Esophagus squamous epithelium (tissue), 5 donors: Measurements from ENCODE around the gene CASP3. TPM values are rescaled to one million over a fixed set of nuclear protein-coding genes. Genes with fewer than 3 reads are reported as not detected.

Source experiments
- DNase-seq: peaks from one replicate; lab custom pipeline; 2025; lab: John Stamatoyannopoulos, UW
- H3K27ac ChIP-seq, 4 donors: fragments of 200-600 bp; sonication (generic); one replicate each; pipeline ENCODE4 v1.5.1; 2016 to 2019; ENCODE audit warnings: mild to moderate bottlenecking in 1 of 4
- H3K27me3 ChIP-seq, 4 donors: fragments of 200-600 bp; sonication (generic); 1 replicate in 3 of 4; 2 replicates in 1 of 4; pipeline versions ENCODE4 v1.5.1 to v1.6.0; 2017 to 2021; ENCODE audit warnings: antibody characterized with exemption in 1 of 4
- H3K36me3 ChIP-seq, 3 donors: fragments of 200-600 bp; sonication (generic); one replicate each; pipeline ENCODE4 v1.5.1; 2016 to 2019
- H3K4me1 ChIP-seq, 3 donors: fragments of 200-600 bp; sonication (generic); one replicate each; pipeline ENCODE4 v1.5.1; 2017 to 2019
- H3K4me3 ChIP-seq, 4 donors: fragments of 200-600 bp; sonication (generic); 1 replicate in 3 of 4; 2 replicates in 1 of 4; pipeline ENCODE4 v1.5.1; 2016 to 2019; ENCODE audit warnings: mild to moderate bottlenecking in 2 of 4, moderate library complexity in 1 of 4
- H3K9me3 ChIP-seq, 3 donors: fragments of 200-600 bp; sonication (generic); one replicate each; pipeline ENCODE4 v1.5.1; 2016 to 2019
- POLR2A ChIP-seq, 4 donors: fragments of 450-650 bp; IDR thresholded peaks; one replicate each; pipeline ENCODE4 v1.6.1; 2017; ENCODE audit warnings: antibody characterized with exemption in 4 of 4, mild to moderate bottlenecking in 4 of 4, moderate library complexity in 3 of 4
- WGBS, 2 donors: methylation state at CpG; one replicate each; pipeline ENCODE4 v1.1.5; 2018; 5-methylcytosine and 5-hydroxymethylcytosine counted together
- intact Hi-C: fragments of 100-400 bp; cut with DNase I; formaldehyde crosslinking; loops from one replicate; pipeline ENCODE4 v1.15.0; 2022
- total RNA-seq, 4 donors: library from RNA; depleted of rRNA; stranded (reverse); fragments of >200 nt; gene quantifications; one replicate each; pipeline ENCODE4 v1.1.0, GENCODE V29; 2016
- TF ChIP-seq, protein P1 (sequence below), 6 experiments: fragments of 450-650 bp in 4 of 6; fragments of 200-600 bp in 2 of 6; sonication (generic) in 2 of 6; IDR thresholded peaks; one replicate each; pipeline ENCODE4 v1.5.1; 2016 to 2019; ENCODE audit warnings: antibody characterized with exemption in 6 of 6, mild to moderate bottlenecking in 4 of 6, moderate library complexity in 4 of 6
- donor health status: DM: yes; HTN: yes; CAD: no.

The CASP3 gene
- total RNA-seq, 4 donors from 2014 or later: 22.9 to 48.0 (median 28.5) TPM

DNA sequence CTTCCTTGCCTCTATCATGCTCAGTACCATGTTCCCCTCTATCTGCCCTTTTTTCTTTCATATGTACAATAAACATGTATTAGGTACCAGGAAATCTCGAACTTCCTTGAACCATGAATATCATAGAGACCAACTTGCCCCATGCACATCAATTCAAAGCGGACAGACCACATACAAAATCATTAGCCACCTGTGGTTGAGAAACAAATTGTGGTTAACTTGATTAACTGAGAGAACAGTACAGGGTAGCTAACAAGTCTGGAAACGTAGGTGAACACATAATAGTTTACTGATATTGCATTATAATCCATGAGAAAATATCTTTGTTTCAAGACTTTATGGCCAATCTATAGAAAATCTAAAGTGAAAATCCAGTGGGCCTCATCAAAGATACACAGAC, 8.2 kb downstream of the CASP3 start:
- WGBS, 2 donors: 72 to 79% methylated on average over 3 of the region's 3 CpGs
- peaks cover 0 to 13% (median 6%) of the 10 kb centered on the region in 3 donors for H3K4me1 ChIP-seq
- intact Hi-C loops: loop anchor here (10.0 kb wide), 3 partner anchors 104 to 376 kb away; no protein-coding TSS in a partner anchor

DNA sequence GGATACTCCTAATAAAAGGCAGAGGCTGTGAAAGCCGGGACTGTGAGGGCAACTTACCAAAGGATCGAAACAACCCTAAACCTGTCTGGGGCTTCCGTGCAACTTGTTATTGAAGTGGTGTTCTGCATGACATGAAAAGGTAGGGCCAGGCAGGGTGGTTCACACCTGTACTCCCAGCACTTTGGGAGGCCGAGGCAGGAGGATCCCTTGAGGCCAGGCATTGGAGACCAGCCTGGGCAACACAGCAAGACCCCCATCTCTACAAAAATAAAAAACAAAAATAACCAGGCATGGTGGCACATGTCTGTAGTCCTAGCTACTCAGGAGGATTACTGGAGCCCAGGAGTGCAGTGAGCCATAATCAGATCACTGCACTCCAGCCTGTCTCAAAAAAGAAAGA, 12.3 kb downstream of the CASP3 start:
- Histone ChIP-seq H3K36me3 (peaks cover 7 to 74% (median 13%) of the 10 kb centered on the region in 3 donors), H3K27ac (no peak overlapping the region), H3K4me1 (no peaks in the 10 kb centered on the region), H3K27me3 (no peaks in the 10 kb centered on the region), H3K4me3 (no peak overlapping the region), H3K9me3 (no peaks in the 10 kb centered on the region)
- intact Hi-C loops: no loop called here
- TF ChIP-seq POLR2A (IDR thresholded peaks at IDR 0.05): no peak
- TF ChIP-seq, protein P1, sequence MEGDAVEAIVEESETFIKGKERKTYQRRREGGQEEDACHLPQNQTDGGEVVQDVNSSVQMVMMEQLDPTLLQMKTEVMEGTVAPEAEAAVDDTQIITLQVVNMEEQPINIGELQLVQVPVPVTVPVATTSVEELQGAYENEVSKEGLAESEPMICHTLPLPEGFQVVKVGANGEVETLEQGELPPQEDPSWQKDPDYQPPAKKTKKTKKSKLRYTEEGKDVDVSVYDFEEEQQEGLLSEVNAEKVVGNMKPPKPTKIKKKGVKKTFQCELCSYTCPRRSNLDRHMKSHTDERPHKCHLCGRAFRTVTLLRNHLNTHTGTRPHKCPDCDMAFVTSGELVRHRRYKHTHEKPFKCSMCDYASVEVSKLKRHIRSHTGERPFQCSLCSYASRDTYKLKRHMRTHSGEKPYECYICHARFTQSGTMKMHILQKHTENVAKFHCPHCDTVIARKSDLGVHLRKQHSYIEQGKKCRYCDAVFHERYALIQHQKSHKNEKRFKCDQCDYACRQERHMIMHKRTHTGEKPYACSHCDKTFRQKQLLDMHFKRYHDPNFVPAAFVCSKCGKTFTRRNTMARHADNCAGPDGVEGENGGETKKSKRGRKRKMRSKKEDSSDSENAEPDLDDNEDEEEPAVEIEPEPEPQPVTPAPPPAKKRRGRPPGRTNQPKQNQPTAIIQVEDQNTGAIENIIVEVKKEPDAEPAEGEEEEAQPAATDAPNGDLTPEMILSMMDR (IDR thresholded peaks at IDR 0.05): no peak
- WGBS, 2 donors: 72 to 76% methylated on average over 3 to 4 of the region's 4 CpGs
- DNase-seq: no peak

More for the DNA sequence above, 8.2 kb downstream of the CASP3 start:
- Histone ChIP-seq H3K27ac (no peak overlapping the region), H3K27me3 (no peaks in the 10 kb centered on the region), H3K4me3 (no peak overlapping the region), H3K36me3 (peaks cover 4 to 59% (median 13%) of the 10 kb centered on the region in 3 donors), H3K9me3 (no peaks in the 10 kb centered on the region)
- TF ChIP-seq POLR2A (IDR thresholded peaks at IDR 0.05): no peak
- TF ChIP-seq, protein P1 (IDR thresholded peaks at IDR 0.05): no peak
- no peak for DNase-seq

DNA sequence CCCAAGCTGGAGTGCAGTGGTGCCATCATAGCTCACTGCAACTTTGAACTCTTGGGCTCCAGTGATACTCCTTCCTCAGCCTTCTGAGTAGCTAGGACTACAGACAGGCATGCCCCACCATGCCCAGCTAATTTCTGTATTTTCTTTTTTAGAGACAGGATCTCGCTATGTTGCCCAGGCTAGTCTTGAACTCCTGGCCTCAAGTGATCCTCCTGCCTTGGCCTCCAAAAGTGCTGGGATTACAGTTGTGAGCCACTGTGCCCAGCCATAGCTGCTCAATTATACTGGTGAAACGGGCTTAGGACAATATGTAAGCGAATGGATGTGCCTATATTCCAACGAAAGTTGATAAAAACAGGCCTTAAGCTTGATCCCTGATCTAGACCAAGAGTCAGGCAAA, 13.1 kb downstream of the CASP3 start:
- no peak for DNase-seq
- peaks cover 7 to 82% (median 13%) of the 10 kb centered on the region in 3 donors for H3K36me3 ChIP-seq

DNA sequence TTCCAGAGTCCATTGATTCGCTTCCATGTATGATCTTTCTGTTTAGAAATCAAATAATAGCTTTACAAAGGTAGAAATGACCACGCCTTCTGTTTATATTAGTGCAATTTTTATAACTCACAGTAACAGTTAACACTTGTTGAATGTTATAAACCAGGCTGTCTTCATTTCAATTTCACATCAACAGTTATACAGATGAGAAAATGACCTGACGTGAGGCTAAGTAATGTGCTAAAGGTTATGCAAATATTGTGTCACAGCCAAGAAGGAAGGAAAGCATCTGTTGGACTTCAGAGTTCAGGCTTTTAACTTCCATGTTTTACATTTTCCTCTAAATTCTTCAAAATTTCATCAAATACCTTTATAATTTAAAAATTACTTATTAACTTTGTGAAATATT, 13.9 kb downstream of the CASP3 start:
- WGBS, 2 donors: 68 to 79% methylated on average over 3 of the region's 3 CpGs
- TF ChIP-seq POLR2A (IDR thresholded peaks at IDR 0.05): no peak
- TF ChIP-seq, protein P1 (IDR thresholded peaks at IDR 0.05): no peak

More for the DNA sequence above, 13.1 kb downstream of the CASP3 start:
- H3K27me3 ChIP-seq: no peaks in the 10 kb centered on the region
- H3K27ac ChIP-seq: no peak overlapping the region
- intact Hi-C loops: no loop called here
- H3K9me3 ChIP-seq: no peaks in the 10 kb centered on the region
- TF ChIP-seq POLR2A (IDR thresholded peaks at IDR 0.05): no peak
- TF ChIP-seq, protein P1 (IDR thresholded peaks at IDR 0.05): no peak
- 96 to 100% methylated on average over 4 of the region's 4 CpGs for WGBS, 2 donors
- H3K4me3 ChIP-seq: no peak overlapping the region
- no peaks in the 10 kb centered on the region for H3K4me1 ChIP-seq

DNA sequence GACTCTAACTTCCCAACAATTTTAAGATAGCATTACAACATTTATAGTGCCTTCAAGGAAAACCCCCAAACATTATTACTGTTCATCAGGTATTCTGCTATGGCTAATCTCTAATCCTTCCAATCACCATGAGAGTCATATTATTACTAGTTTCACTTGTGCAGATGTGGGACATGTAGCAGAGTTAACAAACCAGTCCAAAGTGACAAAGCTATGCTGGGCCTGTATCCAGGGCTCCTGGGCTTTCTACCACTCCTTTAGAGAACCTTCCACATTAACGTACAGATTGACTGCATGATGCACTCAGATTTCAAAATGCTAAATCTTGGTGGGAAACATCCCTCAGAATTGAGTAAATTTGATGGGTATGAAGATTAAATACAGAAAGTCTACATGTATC, 16.4 kb downstream of the CASP3 start:
- no peak for DNase-seq
- no peaks in the 10 kb centered on the region for H3K9me3 ChIP-seq
- H3K27me3 ChIP-seq: no peaks in the 10 kb centered on the region
- H3K4me1 ChIP-seq: no peaks in the 10 kb centered on the region
- 71 to 85% methylated on average over 1 of the region's 1 CpG for WGBS, 2 donors
- H3K27ac ChIP-seq: no peak overlapping the region
- TF ChIP-seq, protein P1 (IDR thresholded peaks at IDR 0.05): no peak
- no peak for TF ChIP-seq POLR2A (IDR thresholded peaks at IDR 0.05)
- H3K4me3 ChIP-seq: no peak overlapping the region
- H3K36me3 ChIP-seq: peaks cover 13 to 100% (median 27%) of the 10 kb centered on the region in 3 donors
- intact Hi-C loops: no loop called here

More for the DNA sequence above, 13.9 kb downstream of the CASP3 start:
- intact Hi-C loops: no loop called here
- Histone ChIP-seq H3K9me3 (no peaks in the 10 kb centered on the region), H3K4me1 (no peaks in the 10 kb centered on the region), H3K36me3 (peaks cover 9 to 89% (median 21%) of the 10 kb centered on the region in 3 donors), H3K27ac (no peak overlapping the region), H3K4me3 (no peak overlapping the region), H3K27me3 (no peaks in the 10 kb centered on the region)
- no peak for DNase-seq
